ENCODE data around the gene LARP4B. TPM values are rescaled to one million over a fixed set of nuclear protein-coding genes. Genes with fewer than 3 reads are reported as not detected.

The LARP4B gene
- total RNA-seq, 1 donor from 2014 or later: 114 TPM

- H3K36me3 Mint-ChIP-seq (ENCODE audit: insufficient read depth): no peaks in the 10 kb centered on the region
- no peak for DNase-seq (ENCODE audit: low spot score, unreplicated experiment)
- no peak for TF ChIP-seq CTCF (IDR thresholded peaks at IDR 0.05; ENCODE audit: unreplicated experiment)
- no peak overlapping the region for H3K27ac Mint-ChIP-seq
- peaks cover 7% of the 10 kb centered on the region for H3K4me1 Mint-ChIP-seq (ENCODE audit: low read depth)
- H3K27me3 Mint-ChIP-seq: peaks cover 5% of the 10 kb centered on the region
- H3K4me3 Mint-ChIP-seq (ENCODE audit: low read depth): no peak overlapping the region
- H3K9me3 Mint-ChIP-seq (ENCODE audit: low read depth): no peaks in the 10 kb centered on the region
These were observed 32.1 kb upstream of the LARP4B start for GRCh38 chr10:963655-964054.

- peak overlapping the region; percentile 34 for H3K27ac Mint-ChIP-seq
- no peaks in the 10 kb centered on the region for H3K36me3 Mint-ChIP-seq (ENCODE audit: insufficient read depth)
- peaks cover 7% of the 10 kb centered on the region for H3K27me3 Mint-ChIP-seq
- DNase-seq (ENCODE audit: low spot score, unreplicated experiment): no peak
- no peaks in the 10 kb centered on the region for H3K9me3 Mint-ChIP-seq (ENCODE audit: low read depth)
- H3K4me3 Mint-ChIP-seq (ENCODE audit: low read depth): no peak overlapping the region
- TF ChIP-seq CTCF (IDR thresholded peaks at IDR 0.05; ENCODE audit: unreplicated experiment): no peak
- peaks cover 4% of the 10 kb centered on the region for H3K4me1 Mint-ChIP-seq (ENCODE audit: low read depth)
These were observed 31.7 kb upstream of the LARP4B start for GRCh38 chr10:963186-963585.

GRCh38 chr10:962342-962741, 30.8 kb upstream of the LARP4B start:
- DNase-seq (ENCODE audit: low spot score, unreplicated experiment): no peak
- H3K4me1 Mint-ChIP-seq (ENCODE audit: low read depth): peaks cover 4% of the 10 kb centered on the region
- H3K27ac Mint-ChIP-seq: no peak overlapping the region
- H3K27me3 Mint-ChIP-seq: peaks cover 7% of the 10 kb centered on the region
- no peaks in the 10 kb centered on the region for H3K36me3 Mint-ChIP-seq (ENCODE audit: insufficient read depth)
- no peak for TF ChIP-seq CTCF (IDR thresholded peaks at IDR 0.05; ENCODE audit: unreplicated experiment)
- no peaks in the 10 kb centered on the region for H3K9me3 Mint-ChIP-seq (ENCODE audit: low read depth)
- no peak overlapping the region for H3K4me3 Mint-ChIP-seq (ENCODE audit: low read depth)

GRCh38 chr10:958856-959255, 27.4 kb upstream of the LARP4B start:
- no peaks in the 10 kb centered on the region for H3K4me1 Mint-ChIP-seq (ENCODE audit: low read depth)
- no peak for TF ChIP-seq CTCF (IDR thresholded peaks at IDR 0.05; ENCODE audit: unreplicated experiment)
- no peak for DNase-seq (ENCODE audit: low spot score, unreplicated experiment)
- no peak overlapping the region for H3K4me3 Mint-ChIP-seq (ENCODE audit: low read depth)
- no peaks in the 10 kb centered on the region for H3K9me3 Mint-ChIP-seq (ENCODE audit: low read depth)
- H3K27me3 Mint-ChIP-seq: peaks cover 16% of the 10 kb centered on the region
- no peaks in the 10 kb centered on the region for H3K36me3 Mint-ChIP-seq (ENCODE audit: insufficient read depth)
- H3K27ac Mint-ChIP-seq: no peak overlapping the region

- H3K36me3 Mint-ChIP-seq (ENCODE audit: insufficient read depth): no peaks in the 10 kb centered on the region
- H3K27me3 Mint-ChIP-seq: peaks cover 18% of the 10 kb centered on the region
- no peak for TF ChIP-seq CTCF (IDR thresholded peaks at IDR 0.05; ENCODE audit: unreplicated experiment)
- H3K4me3 Mint-ChIP-seq (ENCODE audit: low read depth): no peak overlapping the region
- no peak overlapping the region for H3K27ac Mint-ChIP-seq
- DNase-seq (ENCODE audit: low spot score, unreplicated experiment): no peak
- no peaks in the 10 kb centered on the region for H3K4me1 Mint-ChIP-seq (ENCODE audit: low read depth)
- no peaks in the 10 kb centered on the region for H3K9me3 Mint-ChIP-seq (ENCODE audit: low read depth)
These were observed 26.6 kb upstream of the LARP4B start for GRCh38 chr10:958106-958505.
